Measurements from ENCODE around the gene TTC28. TPM values are rescaled to one million over a fixed set of nuclear protein-coding genes. Genes with fewer than 3 reads are reported as not detected.

The TTC28 gene
- total and polyA plus RNA-seq, 7 donors: 1.2 to 12.1 (median 3.5) TPM

- intact Hi-C loops (cut with DNase I): no loop called here
- no peak for ATAC-seq
- H3K4me3 ChIP-seq: no peak overlapping the region
- no peaks in the 10 kb centered on the region for H3K9me3 ChIP-seq
- no peak for DNase-seq
- 89 to 92% (median 91%) methylated on average over 9 of the region's 9 CpGs for WGBS, 3 donors
- TF ChIP-seq, protein P1, sequence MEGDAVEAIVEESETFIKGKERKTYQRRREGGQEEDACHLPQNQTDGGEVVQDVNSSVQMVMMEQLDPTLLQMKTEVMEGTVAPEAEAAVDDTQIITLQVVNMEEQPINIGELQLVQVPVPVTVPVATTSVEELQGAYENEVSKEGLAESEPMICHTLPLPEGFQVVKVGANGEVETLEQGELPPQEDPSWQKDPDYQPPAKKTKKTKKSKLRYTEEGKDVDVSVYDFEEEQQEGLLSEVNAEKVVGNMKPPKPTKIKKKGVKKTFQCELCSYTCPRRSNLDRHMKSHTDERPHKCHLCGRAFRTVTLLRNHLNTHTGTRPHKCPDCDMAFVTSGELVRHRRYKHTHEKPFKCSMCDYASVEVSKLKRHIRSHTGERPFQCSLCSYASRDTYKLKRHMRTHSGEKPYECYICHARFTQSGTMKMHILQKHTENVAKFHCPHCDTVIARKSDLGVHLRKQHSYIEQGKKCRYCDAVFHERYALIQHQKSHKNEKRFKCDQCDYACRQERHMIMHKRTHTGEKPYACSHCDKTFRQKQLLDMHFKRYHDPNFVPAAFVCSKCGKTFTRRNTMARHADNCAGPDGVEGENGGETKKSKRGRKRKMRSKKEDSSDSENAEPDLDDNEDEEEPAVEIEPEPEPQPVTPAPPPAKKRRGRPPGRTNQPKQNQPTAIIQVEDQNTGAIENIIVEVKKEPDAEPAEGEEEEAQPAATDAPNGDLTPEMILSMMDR (IDR thresholded peaks at IDR 0.05): no peak
- no peaks in the 10 kb centered on the region for H3K27me3 ChIP-seq (ENCODE audit: insufficient read depth in 3 of 3, low read length in 2 of 3)
- H3K4me1 ChIP-seq: no peaks in the 10 kb centered on the region
- peaks cover 0 to 19% of the 10 kb centered on the region in 2 donors for H3K36me3 ChIP-seq (ENCODE audit: insufficient read depth in 1 of 2, low read depth in 1 of 2)
- H3K27ac ChIP-seq: no peak overlapping the region
These were observed 746.3 kb downstream of the TTC28 start for GRCh38 chr22:27933186-27933983.

- H3K4me3 ChIP-seq: no peak overlapping the region
- peaks cover 0 to 6% of the 10 kb centered on the region in 2 donors for H3K36me3 ChIP-seq (ENCODE audit: insufficient read depth in 1 of 2, low read depth in 1 of 2)
- H3K4me1 ChIP-seq: no peaks in the 10 kb centered on the region
- no peak overlapping the region for H3K27ac ChIP-seq
- intact Hi-C loops (cut with DNase I): no loop called here
- ATAC-seq (no peak), DNase-seq (no peak)
- 90 to 95% (median 91%) methylated on average over 3 of the region's 3 CpGs for WGBS, 3 donors
- no peaks in the 10 kb centered on the region for H3K9me3 ChIP-seq
- TF ChIP-seq, protein P1 (IDR thresholded peaks at IDR 0.05): no peak
- H3K27me3 ChIP-seq (ENCODE audit: insufficient read depth in 3 of 3, low read length in 2 of 3): no peaks in the 10 kb centered on the region
These were observed 749.1 kb downstream of the TTC28 start for GRCh38 chr22:27930331-27931060.

Other genes with a start within 250 kb of the TTC28 start
- 1 to 10 TPM; 1.2 to 6.9 (median 2.3) TPM for gene CHEK2, start 62.0 kb upstream of the TTC28 start, total RNA-seq
- 10 to 100 TPM in 1 of 3 donors, 1 to 10 TPM in 2; 1.5 to 14.8 (median 5.1) TPM for gene CHEK2, start 62.0 kb upstream of the TTC28 start, polyA plus RNA-seq
- gene HSCB, start 62.2 kb upstream of the TTC28 start, total RNA-seq: 10 to 100 TPM; 10.3 to 15.7 (median 11.3) TPM
- 10 to 100 TPM; 13.0 to 26.5 (median 24.1) TPM for gene HSCB, start 62.2 kb upstream of the TTC28 start, polyA plus RNA-seq
- 10 to 100 TPM; 19.9 to 29.4 (median 28.1) TPM for gene CCDC117, start 92.9 kb upstream of the TTC28 start, total RNA-seq
- gene CCDC117, start 92.9 kb upstream of the TTC28 start, polyA plus RNA-seq: 10 to 100 TPM in 2 of 3 donors, 1 to 10 TPM in 1; 9.1 to 39.1 (median 14.8) TPM
- 100 to 1,000 TPM in 2 of 4 donors, 10 to 100 TPM in 2; 38.9 to 151 (median 98.8) TPM for gene XBP1, start 120.7 kb upstream of the TTC28 start, total RNA-seq
- 100 to 1,000 TPM in 2 of 3 donors, 10 to 100 TPM in 1; 82.6 to 173 (median 110) TPM for gene XBP1, start 120.7 kb upstream of the TTC28 start, polyA plus RNA-seq
- gene ZNRF3, start 203.7 kb upstream of the TTC28 start, total RNA-seq: 1 to 10 TPM; 4.9 to 8.5 (median 7.4) TPM
- 1 to 10 TPM; 2.2 to 4.8 (median 2.4) TPM for gene ZNRF3, start 203.7 kb upstream of the TTC28 start, polyA plus RNA-seq

Data from psoas muscle (tissue), 8 donors.